C4-2B (cell line): ENCODE data around the gene STK11.

ENCODE experiments used
- H3K27ac ChIP-seq: fragments of 450-650 bp; 2 replicates; pipeline ENCODE4 v1.5.1; 2017
- ZFX ChIP-seq: fragments of 450-650 bp; IDR thresholded peaks from 2 replicates; pipeline ENCODE4 v1.6.1; 2017
- TF ChIP-seq, protein P1 (sequence below): fragments of 450-650 bp; conservative IDR thresholded peaks from 2 replicates; pipeline ENCODE4 v1.5.1; 2017; ENCODE audit warnings: mild to moderate bottlenecking

Gene STK11

GRCh38 chr19:1239420-1239795 lies 33.8 kb downstream of the STK11 start:
- no peak overlapping the region; the same call in 1 of the 2 replicates for H3K27ac ChIP-seq
- TF ChIP-seq ZFX: no peak
- TF ChIP-seq, protein P1, sequence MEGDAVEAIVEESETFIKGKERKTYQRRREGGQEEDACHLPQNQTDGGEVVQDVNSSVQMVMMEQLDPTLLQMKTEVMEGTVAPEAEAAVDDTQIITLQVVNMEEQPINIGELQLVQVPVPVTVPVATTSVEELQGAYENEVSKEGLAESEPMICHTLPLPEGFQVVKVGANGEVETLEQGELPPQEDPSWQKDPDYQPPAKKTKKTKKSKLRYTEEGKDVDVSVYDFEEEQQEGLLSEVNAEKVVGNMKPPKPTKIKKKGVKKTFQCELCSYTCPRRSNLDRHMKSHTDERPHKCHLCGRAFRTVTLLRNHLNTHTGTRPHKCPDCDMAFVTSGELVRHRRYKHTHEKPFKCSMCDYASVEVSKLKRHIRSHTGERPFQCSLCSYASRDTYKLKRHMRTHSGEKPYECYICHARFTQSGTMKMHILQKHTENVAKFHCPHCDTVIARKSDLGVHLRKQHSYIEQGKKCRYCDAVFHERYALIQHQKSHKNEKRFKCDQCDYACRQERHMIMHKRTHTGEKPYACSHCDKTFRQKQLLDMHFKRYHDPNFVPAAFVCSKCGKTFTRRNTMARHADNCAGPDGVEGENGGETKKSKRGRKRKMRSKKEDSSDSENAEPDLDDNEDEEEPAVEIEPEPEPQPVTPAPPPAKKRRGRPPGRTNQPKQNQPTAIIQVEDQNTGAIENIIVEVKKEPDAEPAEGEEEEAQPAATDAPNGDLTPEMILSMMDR: no peak

DNA sequence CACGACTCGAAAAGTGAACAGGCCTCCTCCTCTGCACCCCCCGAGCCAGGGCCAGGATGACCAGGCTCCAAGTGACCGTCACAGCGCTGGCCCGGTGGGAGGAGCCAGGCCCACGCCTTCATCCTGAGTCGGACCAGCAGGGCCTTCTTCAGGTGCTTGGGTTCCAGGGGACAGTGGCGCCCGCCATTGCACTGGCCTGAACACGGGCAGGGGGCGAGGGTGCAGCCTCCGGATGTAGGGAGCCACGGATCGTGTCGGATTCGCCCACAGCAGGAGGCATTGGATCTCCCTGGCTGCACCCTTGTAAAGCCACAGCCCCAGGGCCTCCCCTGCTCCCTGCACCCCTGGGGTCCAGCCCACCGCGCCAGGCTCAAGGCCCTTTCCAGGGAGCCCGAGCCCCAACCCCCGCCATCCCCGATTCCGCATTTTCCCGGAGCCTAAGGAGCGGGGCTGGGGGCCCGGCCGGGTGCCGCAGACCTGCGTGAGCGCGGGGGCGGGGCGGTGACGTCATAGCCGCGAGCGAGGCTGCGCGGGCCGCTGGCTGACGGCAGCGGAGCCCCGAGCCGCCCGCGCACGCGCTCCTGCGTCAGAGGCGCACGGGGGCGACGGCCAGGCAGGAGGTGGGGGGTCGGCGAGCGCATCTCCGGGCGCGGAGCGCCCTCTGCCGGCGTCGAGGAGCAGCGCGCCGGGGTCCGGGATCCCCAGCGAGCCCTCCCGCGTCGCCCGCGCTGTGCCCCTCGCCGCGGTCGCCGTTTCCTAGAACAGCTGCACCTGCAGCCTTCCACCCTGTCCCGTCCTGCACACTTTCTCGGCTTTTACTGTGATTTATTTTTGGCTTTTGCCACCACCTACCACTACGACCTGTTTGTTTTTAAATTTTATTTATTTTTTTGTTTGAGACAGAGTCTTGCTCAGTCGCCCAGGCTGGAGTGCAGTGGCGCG lies 34.5 kb downstream of the STK11 start:
- H3K27ac ChIP-seq: peak overlapping the region; percentile 97

GRCh38 chr19:1240925-1241324 lies 35.3 kb downstream of the STK11 start:
- peak overlapping the region; percentile 97 for H3K27ac ChIP-seq
- no peak for TF ChIP-seq ZFX
- TF ChIP-seq, protein P1: no peak

More for the DNA sequence above, 34.5 kb downstream of the STK11 start:
- TF ChIP-seq, protein P1: peak; percentile 97
- no peak for TF ChIP-seq ZFX

- peak within 1 kb of the TSS; percentile 97 for H3K27ac ChIP-seq
- TF ChIP-seq ZFX: peak; percentile 66; the same call in 1 of the 2 replicates
- TF ChIP-seq, protein P1: no peak
Measured at GRCh38 chr19:1241417-1242095, 36.0 kb downstream of the STK11 start, which contains the start of gene ATP5F1D. TSS of gene ATP5F1D (plus strand) at chr19:1241751. CDS start at chr19:1241851, 100 bp downstream.

DNA sequence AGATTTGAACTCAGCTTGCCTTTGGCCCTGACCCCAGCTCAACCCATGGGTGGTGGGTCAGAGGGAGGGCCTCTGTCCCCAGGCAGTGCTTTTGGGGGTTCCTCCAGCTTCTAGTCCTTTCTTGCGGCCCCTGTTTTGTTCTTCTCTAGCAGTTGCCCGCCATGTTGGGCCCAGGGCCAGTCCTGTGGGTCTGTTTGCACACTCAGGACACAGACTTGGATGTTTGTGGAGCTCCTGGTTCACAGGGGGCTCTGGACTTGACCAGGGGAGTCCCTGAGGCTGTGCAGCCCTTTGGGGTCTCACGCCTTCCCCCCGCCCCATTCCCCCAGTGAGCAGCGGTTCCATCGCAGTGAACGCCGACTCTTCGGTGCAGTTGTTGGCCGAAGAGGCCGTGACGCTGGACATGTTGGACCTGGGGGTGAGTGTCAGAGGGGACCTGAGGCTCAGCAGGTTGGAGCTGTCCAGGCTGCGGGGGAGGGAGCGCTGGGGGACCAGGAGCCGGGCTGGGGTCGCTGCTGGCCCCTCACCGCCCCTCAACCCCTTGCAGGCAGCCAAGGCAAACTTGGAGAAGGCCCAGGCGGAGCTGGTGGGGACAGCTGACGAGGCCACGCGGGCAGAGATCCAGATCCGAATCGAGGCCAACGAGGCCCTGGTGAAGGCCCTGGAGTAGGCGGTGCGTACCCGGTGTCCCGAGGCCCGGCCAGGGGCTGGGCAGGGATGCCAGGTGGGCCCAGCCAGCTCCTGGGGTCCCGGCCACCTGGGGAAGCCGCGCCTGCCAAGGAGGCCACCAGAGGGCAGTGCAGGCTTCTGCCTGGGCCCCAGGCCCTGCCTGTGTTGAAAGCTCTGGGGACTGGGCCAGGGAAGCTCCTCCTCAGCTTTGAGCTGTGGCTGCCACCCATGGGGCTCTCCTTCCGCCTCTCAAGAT lies 38.5 kb downstream of the STK11 start:
- peak; percentile 45; the same call in 1 of the 2 replicates for TF ChIP-seq ZFX
- TF ChIP-seq, protein P1: peak; percentile 98
- peak overlapping the region; percentile 97 for H3K27ac ChIP-seq

DNA sequence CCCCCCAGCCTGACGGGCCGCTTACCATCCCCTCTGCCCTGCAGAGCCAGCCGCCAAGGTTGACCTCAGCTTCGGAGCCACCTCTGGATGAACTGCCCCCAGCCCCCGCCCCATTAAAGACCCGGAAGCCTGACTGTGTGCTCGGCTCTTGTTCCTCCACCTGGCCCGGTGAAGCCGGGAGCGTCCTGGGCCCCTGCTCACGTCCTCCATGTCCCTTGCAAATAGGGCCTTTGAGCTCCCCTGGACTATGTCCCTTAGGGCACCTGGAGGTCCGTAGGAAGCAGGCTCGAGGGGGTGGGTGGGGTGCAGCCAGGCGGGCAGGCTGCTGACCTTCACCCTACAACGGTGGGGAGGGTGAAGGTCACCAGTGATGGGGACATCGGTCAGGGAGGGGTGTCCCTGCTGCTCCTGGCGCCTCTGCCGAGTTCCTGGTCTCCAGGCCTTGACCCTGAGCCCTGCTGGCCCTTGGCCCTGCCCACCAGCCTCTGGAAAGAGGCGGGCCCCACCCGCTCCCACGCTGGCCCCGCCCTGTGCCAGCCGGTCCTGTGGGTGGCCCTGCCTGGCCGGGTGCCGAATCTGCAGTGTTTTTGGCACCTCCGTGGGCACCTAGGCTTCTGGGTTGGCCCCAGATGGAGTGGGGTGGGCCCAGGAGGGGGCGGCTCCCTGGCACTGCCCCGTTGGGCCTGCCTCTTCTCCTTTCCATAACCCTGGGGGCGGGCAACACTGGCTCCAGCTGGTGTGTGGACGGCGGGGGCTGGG lies 39.3 kb downstream of the STK11 start:
- peak overlapping the region; percentile 97 for H3K27ac ChIP-seq
- TF ChIP-seq, protein P1: peak; percentile 62
- no peak for TF ChIP-seq ZFX
